Left ventricle myocardium inferior (tissue), 1 donor: ENCODE data around the gene LDLRAP1. TPM values are rescaled to one million over a fixed set of nuclear protein-coding genes. Genes with fewer than 3 reads are reported as not detected.

ENCODE experiments used
- DNase-seq: peaks from one replicate; pipeline ENCODE4 v3.0.0-alpha.2; 2020
- H3K27ac ChIP-seq: fragments of 200-600 bp; replicated peaks from 2 replicates; pipeline ENCODE4 v1.8.0; 2021
- H3K27me3 ChIP-seq: fragments of 200-600 bp; 2 replicates; pipeline ENCODE4 v1.8.0; 2021; ENCODE audit warnings: low read depth
- H3K36me3 ChIP-seq: fragments of 200-600 bp; 2 replicates; pipeline ENCODE4 v1.8.0; 2021
- H3K4me1 ChIP-seq: fragments of 200-600 bp; 2 replicates; pipeline ENCODE4 v1.8.0; 2021
- H3K4me3 ChIP-seq: fragments of 200-600 bp; 2 replicates; pipeline ENCODE4 v1.8.0; 2021; ENCODE audit warnings: mild to moderate bottlenecking, moderate library complexity
- H3K9me3 ChIP-seq: fragments of 200-600 bp; replicated peaks from 2 replicates; pipeline ENCODE4 v1.8.0; 2021
- CTCF ChIP-seq: fragments of 200-600 bp; IDR thresholded peaks from 2 replicates; pipeline ENCODE4 v1.8.0; 2021; ENCODE audit warnings: antibody characterized with exemption, mild to moderate bottlenecking, borderline replicate concordance
- intact Hi-C: fragments of 100-400 bp; cut with micrococcal nuclease; formaldehyde crosslinking; loops from one replicate; pipeline ENCODE4 v1.11.0; 2022
- total RNA-seq: library from RNA; stranded (reverse); fragmentation: NEBNext Ultra II Directional; extraction: Animal tissue kit (Norgen Biotek cat#: 25700); gene quantifications from one replicate; pipeline ENCODE4 v1.2.1, GENCODE V29; 2021
- donor health status: DM: no; HTN: yes; CAD: no; lungs with severe emphysema.

Gene LDLRAP1
- total RNA-seq, 1 donor from 2014 or later, result 14.4 TPM

GRCh38 chr1:25522031-25522655 is 21.3 kb upstream of the LDLRAP1 start:
- H3K4me3 ChIP-seq, result no peak overlapping the region
- no peak for TF ChIP-seq CTCF
- DNase-seq, result no peak
- peaks cover 4% of the 10 kb centered on the region for H3K4me1 ChIP-seq
- H3K27me3 ChIP-seq, result peaks cover 6% of the 10 kb centered on the region
- intact Hi-C loops, result no loop called here
- peaks cover 10% of the 10 kb centered on the region for H3K9me3 ChIP-seq
- no peak overlapping the region for H3K27ac ChIP-seq
- no peaks in the 10 kb centered on the region for H3K36me3 ChIP-seq

DNA sequence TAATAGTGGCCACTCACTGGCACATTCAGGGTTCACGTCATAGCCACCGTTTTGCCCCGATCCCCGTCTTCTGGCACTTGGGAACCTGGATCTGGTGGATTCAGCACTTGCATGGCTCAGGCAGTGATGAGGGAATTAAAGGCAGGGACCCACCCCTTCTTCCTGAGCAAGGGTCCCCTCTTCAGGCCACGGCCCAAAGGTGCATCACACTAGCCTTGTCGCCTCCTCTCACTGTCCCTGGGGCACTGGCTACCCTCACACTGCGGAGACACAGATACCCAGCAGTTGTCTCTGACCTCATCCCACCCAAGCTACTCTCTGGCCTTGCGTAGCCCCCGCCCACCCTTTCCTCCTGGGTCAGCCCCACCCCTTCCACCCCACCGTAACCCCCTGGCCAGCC is 19.9 kb upstream of the LDLRAP1 start:
- peaks cover 4% of the 10 kb centered on the region for H3K4me1 ChIP-seq
- H3K27me3 ChIP-seq, result peaks cover 6% of the 10 kb centered on the region
- no peak overlapping the region for H3K4me3 ChIP-seq
- TF ChIP-seq CTCF, result no peak
- no peak overlapping the region for H3K27ac ChIP-seq
- DNase-seq, result no peak
- intact Hi-C loops, result no loop called here
- peaks cover 10% of the 10 kb centered on the region for H3K9me3 ChIP-seq
- no peaks in the 10 kb centered on the region for H3K36me3 ChIP-seq

DNA sequence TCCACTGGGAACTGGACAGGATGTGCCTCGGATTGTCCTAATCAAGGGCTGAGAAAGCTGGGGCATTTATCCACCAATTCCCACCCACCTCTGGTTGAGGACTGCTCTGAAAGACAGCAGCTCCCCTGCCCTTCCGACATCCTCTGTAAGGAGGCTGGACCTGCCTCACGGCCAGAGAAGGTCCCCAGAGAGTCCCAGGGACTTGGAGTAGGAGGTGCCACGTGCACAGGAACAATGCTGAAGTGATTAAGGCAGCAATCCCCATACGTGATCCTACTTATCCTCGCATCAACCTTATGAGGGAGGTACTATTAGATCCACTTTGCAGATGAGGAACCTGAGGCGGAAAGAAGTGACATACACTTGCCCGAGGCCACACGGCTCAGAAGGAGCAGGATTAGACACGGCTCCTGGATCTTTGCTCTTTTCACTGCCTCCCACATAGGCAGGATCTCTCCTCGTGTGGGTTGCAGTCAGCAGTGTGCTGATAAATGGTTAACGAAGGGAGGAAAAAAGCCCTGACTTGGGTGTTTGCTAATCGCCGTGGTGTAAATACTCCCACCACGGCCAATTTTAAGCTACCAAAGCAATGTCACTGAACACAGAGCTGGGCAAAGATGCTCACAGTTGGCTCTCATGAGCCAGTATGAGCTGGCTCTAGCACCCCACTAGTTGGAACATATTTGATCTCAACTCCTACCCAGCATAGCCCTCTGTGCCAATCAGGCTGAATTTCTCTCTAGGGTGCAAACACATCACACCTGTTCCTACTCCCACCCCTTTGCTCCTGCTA is 18.6 kb upstream of the LDLRAP1 start:
- H3K9me3 ChIP-seq, result peaks cover 10% of the 10 kb centered on the region
- peaks cover 4% of the 10 kb centered on the region for H3K4me1 ChIP-seq
- TF ChIP-seq CTCF, result no peak
- peaks cover 11% of the 10 kb centered on the region for H3K27me3 ChIP-seq
- H3K4me3 ChIP-seq, result no peak overlapping the region
- H3K36me3 ChIP-seq, result no peaks in the 10 kb centered on the region
- no peak overlapping the region for H3K27ac ChIP-seq
- no peak for DNase-seq
- intact Hi-C loops, result no loop called here

DNA sequence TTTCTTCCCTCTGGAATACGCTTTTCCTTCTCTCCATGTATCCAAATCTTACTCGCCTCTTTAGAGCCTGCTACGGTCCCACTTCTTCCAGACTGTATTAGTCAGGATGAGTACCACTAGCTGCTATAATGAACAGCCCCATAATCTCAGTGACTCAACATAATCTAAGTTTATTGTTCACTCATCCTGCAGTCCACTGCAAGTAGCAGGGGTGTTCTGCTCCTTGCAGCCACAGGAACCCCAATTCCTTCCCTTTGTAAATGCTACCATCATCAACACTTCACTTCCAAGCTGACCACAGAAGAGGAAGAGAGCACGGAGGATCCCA is 18.1 kb upstream of the LDLRAP1 start:
- intact Hi-C loops, result no loop called here
- H3K36me3 ChIP-seq, result no peaks in the 10 kb centered on the region
- no peak overlapping the region for H3K27ac ChIP-seq
- TF ChIP-seq CTCF, result no peak
- H3K4me3 ChIP-seq, result no peak overlapping the region
- peaks cover 11% of the 10 kb centered on the region for H3K27me3 ChIP-seq
- peaks cover 10% of the 10 kb centered on the region for H3K9me3 ChIP-seq
- H3K4me1 ChIP-seq, result peaks cover 4% of the 10 kb centered on the region
- DNase-seq, result no peak

DNA sequence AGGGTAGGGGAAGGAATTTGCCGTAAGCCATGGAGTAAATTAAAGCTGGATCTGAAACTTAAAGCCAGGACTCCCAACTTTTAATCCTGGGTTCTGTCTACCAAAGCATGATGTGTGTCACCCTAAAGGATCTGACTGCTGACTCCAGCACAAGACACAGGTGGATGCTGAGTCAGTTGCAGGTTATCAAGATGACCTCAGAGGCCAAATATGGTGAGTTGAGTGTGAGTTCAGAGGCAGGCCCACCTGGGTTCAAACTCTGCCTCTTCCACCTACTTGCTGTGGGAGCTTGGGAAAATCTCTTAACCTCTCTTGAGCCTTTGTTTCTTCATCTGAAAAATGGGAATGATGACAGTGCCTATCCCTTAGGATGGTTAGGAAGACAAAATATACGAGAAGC is 16.7 kb upstream of the LDLRAP1 start:
- DNase-seq, result no peak
- Histone ChIP-seq H3K9me3 (peaks cover 10% of the 10 kb centered on the region), H3K27me3 (peaks cover 11% of the 10 kb centered on the region), H3K27ac (no peak overlapping the region), H3K4me1 (peaks cover 4% of the 10 kb centered on the region), H3K36me3 (no peaks in the 10 kb centered on the region), H3K4me3 (no peak overlapping the region)
- no peak for TF ChIP-seq CTCF
- intact Hi-C loops, result no loop called here
